Measurements from ENCODE around the gene MUC3A.

Gene MUC3A

DNA sequence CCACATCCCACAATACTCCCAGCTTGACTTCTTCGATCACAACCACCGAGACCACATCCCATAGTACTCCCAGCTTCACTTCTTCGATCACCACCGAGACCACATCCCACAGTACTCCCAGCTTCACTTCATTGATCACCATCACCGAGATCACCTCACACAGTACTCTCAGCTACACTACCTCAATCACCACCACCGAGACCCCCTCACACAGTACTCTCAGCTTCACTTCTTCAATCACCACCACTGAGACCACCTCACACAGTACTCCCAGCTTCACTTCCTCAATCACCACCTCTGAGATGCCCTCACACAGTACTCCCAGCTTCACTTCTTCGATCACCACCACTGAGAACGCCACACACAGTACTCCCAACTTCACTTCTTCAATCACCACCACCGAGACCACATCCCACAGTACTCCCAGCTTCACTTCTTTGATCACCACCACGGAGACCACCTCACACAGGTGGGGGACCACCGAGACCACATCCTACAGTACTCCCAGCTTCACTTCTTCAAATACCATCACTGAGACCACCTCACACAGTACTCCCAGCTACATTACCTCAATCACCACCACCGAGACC, 8.6 kb downstream of the MUC3A start:
- no peak overlapping the region for H3K4me3 ChIP-seq (ENCODE audit: low read depth, low read length)
- in situ Hi-C loops (cut with HindIII; ENCODE audit: low sequenced_read_pairs) = no loop called here
- no peak for DNase-seq (ENCODE audit: low read depth, low spot score)
- TF ChIP-seq, protein P1, sequence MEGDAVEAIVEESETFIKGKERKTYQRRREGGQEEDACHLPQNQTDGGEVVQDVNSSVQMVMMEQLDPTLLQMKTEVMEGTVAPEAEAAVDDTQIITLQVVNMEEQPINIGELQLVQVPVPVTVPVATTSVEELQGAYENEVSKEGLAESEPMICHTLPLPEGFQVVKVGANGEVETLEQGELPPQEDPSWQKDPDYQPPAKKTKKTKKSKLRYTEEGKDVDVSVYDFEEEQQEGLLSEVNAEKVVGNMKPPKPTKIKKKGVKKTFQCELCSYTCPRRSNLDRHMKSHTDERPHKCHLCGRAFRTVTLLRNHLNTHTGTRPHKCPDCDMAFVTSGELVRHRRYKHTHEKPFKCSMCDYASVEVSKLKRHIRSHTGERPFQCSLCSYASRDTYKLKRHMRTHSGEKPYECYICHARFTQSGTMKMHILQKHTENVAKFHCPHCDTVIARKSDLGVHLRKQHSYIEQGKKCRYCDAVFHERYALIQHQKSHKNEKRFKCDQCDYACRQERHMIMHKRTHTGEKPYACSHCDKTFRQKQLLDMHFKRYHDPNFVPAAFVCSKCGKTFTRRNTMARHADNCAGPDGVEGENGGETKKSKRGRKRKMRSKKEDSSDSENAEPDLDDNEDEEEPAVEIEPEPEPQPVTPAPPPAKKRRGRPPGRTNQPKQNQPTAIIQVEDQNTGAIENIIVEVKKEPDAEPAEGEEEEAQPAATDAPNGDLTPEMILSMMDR (IDR thresholded peaks at IDR 0.05; ENCODE audit: low read depth, low read length) = no peak

- DNase-seq (ENCODE audit: low read depth, low spot score) = no peak
- TF ChIP-seq, protein P1 (IDR thresholded peaks at IDR 0.05; ENCODE audit: low read depth, low read length) = no peak
- H3K4me3 ChIP-seq (ENCODE audit: low read depth, low read length) = no peak overlapping the region
- in situ Hi-C loops (cut with HindIII; ENCODE audit: low sequenced_read_pairs) = no loop called here
These were observed 10.6 kb downstream of the MUC3A start for GRCh38 chr7:100959894-100960293.

DNA sequence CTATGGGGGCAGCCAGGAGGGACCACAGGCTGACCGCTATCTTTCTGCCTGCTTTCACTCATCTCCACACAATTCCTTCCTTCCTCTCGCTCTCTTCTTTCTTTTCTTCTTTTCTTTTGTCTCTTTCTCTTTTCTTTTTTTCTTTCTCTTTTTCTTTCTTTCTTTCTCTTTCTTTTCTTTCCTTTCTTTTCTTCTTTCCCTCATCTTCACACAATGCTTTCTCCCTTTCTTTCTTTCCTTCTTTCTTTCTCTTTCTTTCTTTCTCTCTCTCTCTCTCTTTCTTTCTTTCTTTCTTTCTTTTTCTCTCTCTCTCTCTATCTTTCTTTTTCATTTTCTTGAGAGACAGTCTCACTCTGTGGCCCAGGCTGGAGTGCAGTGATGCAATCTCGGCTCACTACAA, 13.2 kb downstream of the MUC3A start:
- in situ Hi-C loops (cut with HindIII; ENCODE audit: low sequenced_read_pairs) = no loop called here
- no peak for DNase-seq (ENCODE audit: low read depth, low spot score)
- no peak overlapping the region for H3K4me3 ChIP-seq (ENCODE audit: low read depth, low read length)
- TF ChIP-seq, protein P1 (IDR thresholded peaks at IDR 0.05; ENCODE audit: low read depth, low read length) = no peak

DNA sequence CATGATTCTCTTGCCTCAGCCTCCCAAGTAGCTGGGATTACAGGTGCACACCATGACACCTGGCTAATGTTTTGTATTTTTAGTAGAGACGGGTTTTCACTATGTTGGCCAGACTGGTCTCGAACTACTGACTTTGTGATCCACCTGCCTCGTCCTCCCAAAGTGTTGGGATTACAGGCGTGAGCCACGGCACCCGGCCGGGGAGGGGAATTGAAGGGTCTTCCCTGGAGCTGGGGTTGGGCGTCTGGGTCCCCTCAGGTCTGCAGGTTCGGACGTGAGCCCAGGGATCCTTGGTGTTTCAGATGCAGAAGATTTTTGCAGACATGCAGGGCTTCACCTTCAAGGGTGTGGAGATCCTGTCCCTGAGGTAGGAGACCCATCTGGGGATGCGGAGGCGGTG, 14.1 kb downstream of the MUC3A start:
- DNase-seq (ENCODE audit: low read depth, low spot score) = no peak
- no peak overlapping the region for H3K4me3 ChIP-seq (ENCODE audit: low read depth, low read length)
- in situ Hi-C loops (cut with HindIII; ENCODE audit: low sequenced_read_pairs) = no loop called here
- TF ChIP-seq, protein P1 (IDR thresholded peaks at IDR 0.05; ENCODE audit: low read depth, low read length) = no peak

DNA sequence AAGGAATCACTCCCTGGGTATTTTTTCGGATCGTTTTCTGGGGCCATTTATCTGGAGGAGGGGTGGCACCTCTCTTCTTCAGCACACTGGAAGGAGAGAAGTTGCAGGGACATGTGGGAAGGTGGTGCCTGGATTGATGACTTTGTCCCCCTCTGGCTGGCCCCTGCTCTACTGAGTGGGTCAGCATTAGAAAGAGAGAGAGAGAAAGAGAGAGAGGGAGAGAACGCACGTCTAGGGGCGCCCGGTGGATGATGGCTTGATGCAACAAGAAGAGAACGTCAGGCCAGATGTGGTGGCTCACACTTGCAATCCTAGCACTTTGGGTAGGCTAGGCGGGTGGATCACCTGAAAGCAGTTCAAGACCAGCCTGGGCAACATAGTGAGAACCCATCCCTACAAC, 14.5 kb downstream of the MUC3A start:
- TF ChIP-seq, protein P1 (IDR thresholded peaks at IDR 0.05; ENCODE audit: low read depth, low read length) = no peak
- no peak overlapping the region for H3K4me3 ChIP-seq (ENCODE audit: low read depth, low read length)
- no peak for DNase-seq (ENCODE audit: low read depth, low spot score)
- in situ Hi-C loops (cut with HindIII; ENCODE audit: low sequenced_read_pairs) = no loop called here

DNA sequence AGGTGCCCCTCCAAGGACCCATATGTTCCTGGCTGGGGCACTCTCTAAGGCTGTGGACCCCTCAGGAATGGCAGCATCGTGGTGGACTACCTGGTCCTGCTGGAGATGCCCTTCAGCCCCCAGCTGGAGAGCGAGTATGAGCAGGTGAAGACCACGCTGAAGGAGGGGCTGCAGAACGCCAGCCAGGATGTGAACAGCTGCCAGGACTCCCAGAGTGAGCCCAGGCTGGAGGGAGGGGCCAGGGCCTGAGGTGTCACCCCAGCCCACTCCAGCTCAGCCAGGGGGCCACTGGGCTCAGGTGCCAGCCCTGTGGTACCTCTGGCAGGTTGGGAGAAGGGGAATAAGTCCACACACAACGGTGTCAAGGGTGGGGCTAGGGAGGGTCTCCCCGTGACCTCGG, 15.3 kb downstream of the MUC3A start:
- TF ChIP-seq, protein P1 (IDR thresholded peaks at IDR 0.05; ENCODE audit: low read depth, low read length) = no peak
- H3K4me3 ChIP-seq (ENCODE audit: low read depth, low read length) = no peak overlapping the region
- no peak for DNase-seq (ENCODE audit: low read depth, low spot score)
- in situ Hi-C loops (cut with HindIII; ENCODE audit: low sequenced_read_pairs) = no loop called here
